GM19324 (cell line): ENCODE data around the gene MED13L.

Source experiments
- ATAC-seq: cut with Tn5 transposase; IDR thresholded peaks from one replicate; pipeline ENCODE4 v1.9.1; 2021; ENCODE audit warnings: mild to moderate bottlenecking, moderate library complexity; ENCODE audit not compliant: unreplicated experiment, low FRiP score

Gene MED13L

DNA sequence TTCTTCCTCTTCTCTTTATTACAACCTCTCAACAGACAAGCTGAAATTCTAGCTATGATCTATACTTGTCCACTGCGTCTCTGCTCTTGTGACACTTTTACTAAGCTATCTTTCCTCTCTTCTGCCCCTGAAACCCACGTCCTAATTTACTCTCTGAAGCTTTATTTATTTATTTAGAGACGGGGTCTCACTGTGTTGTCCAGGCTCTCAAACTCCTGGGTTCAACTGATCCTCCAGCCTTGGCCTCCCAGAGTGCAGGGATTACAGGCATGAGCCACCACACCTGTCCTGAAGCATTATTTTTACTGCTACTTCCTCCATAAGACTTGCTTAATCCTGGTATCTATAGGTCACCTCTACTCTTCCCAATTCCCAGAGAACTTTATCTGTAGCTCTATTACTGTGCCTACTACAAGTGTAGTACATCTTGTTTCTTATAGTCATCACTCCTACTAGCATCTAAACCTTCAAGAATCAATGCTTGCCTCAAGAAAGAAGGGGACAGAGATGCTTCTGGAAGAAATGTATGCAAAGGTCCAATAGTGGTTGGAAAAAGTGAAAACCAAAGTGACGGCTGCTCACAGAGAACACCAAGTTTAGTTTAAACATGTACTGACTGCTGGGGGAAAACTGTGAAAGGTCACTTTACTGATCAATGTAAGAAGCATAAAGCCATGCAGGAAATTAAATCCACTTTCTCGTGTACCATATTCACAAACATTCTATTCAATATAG is 61.3 kb downstream of the MED13L start:
- ATAC-seq, result no peak

DNA sequence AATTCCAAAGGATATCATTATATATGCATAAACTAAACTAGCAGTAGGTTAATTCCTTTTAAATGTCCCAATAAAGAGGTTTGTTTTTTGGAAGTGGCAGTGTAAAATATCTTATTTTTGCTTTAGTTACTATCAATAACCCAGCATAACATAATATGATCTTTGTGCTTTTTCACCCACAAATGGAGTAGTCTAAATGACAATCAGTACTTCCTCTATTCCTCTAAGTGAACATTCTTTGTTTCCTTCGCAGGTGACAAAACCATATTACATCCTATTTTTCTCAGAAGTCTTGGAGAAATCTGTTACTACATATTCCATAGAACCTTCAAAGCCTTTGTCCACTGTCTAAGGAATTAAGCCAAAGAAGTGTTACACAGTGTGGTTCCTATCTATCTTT is 62.5 kb downstream of the MED13L start:
- no peak for ATAC-seq

DNA sequence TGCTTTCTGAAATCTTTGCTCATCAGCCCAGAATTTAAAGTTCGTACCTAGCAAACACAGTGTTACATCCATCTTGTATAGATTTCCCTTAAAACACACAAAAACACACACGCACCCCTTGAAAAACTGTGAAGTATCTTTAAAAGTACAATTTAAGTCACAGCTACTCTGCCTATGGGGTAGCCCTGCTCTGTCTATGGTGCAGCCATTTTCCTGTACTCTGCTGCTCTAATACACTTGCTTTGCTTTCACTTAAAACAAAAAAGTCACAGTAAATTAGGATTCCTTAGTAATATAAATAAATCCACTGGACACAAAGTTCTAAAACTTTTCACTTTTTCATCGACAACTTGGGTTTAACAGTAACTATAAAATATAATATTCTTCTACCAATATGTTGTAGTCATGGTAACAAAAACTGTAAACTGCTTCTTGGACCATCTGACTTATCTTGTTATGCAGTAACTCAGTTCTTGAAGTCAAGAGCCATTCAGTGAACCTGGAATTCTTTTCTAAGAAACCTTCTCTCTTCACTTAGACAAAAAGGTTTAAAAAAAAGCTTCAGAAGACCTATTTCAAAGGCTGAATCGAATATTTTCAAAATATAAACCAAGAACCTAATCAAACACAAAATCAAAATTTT is 63.5 kb downstream of the MED13L start:
- no peak for ATAC-seq

DNA sequence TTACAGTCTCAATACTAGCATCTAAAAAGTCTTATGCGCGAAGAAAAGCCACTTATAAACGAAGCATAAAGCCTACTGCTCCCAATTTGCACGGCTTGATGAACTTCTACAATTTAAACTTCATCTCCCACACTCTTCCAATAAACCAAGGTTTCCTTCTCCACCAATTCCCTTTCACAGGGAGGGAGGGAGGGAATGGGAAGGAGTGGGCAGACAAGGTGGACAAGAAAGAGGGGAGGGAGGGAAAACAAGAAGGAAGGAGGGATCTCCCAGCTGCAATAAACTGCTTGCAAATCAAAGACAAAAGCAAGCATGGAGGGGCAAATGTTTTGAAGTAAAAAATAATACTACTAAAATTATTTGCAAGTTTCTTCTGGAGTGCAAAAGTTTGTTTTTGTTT is 64.5 kb downstream of the MED13L start:
- no peak for ATAC-seq

DNA sequence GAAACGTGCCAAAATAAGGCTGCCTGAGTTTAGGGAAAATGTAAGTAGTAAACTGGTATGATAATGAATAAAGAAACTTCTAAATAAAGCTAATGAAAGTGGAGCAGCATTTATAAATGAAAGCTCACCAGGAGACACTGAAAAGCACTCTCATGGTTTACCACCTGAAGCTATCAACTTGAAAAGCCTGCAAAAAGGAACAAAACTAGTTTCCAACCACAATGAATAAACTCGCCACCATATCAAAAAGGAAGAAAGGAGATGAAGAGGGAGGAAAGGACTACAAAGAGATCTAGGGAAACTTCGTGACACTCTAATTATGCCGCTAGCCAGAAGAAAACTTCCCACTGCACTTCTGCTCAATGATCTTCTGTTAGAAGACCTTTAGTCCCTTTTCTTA is 66.7 kb downstream of the MED13L start:
- no peak for ATAC-seq

DNA sequence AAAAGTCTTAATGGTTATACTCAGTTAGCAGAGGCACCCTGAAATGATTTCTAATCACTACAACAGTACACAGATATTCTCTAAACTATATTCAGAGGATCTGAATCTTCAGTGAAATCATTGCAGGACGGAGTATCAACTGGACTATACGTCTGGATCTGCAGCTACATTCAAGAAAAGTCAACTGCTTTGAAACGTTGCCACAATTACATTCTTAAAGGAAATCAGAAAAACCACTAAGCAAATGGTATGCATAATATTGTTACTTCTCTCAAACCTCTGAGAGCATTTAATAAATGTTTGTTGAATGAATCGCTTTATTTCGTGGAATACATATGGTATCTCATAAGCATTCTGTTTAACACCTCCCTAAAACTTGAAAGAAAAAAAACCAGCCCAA is 67.4 kb downstream of the MED13L start:
- no peak for ATAC-seq

DNA sequence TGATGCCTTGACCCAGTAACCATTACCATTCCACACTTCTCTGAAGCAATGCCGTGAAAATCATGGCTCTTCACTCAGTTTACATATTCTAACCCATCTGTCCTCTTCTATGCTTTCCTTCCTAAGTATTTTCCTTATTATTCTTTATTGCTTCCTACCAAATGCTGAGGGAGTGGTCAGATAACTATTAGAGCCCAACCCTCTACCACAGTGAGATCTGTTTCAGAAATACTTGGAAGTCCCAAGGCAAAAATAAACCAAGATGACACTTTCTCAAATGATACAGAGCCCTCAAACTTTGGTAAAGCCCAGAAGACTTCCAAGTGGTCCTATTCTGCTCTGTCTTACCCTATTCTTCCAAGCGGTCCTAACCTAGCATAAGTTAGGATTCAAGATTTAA is 68.0 kb downstream of the MED13L start:
- ATAC-seq, result no peak

DNA sequence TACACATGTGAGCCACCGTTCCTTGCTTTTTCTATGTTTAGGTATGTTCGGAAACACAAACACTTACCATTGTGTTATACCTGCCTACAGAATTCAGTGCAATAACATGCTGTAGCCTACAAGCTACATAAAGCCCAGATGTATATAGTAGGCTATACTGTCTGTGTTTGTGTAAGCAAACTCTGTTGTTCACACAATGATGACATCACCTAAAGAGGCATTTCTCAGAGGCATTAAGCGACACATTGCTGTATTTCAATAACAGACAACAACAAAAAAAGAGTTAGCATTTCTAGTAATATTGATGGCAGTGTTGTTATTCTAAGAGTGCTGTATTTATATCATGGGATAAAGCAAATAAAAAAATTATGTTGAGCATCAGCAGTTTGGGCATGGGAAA is 70.2 kb downstream of the MED13L start:
- ATAC-seq, result no peak

DNA sequence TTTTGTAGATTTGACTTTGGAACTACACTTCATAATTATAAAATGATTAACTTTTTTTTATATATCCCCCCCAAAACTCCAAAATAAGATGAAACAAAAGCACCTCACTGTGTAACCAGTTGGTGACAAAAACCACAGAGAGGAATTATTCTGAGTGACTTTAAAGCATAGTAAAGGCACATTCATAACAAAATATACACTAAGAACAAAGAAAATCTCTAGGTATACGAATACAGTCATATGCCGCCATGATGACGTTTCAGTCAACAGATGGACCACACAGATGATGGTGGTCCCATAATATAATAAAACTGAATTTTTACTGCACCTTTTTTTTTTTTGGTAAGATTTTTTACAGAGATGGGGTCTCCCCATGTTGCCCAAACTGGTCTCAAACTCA is 70.7 kb downstream of the MED13L start:
- ATAC-seq, result no peak

DNA sequence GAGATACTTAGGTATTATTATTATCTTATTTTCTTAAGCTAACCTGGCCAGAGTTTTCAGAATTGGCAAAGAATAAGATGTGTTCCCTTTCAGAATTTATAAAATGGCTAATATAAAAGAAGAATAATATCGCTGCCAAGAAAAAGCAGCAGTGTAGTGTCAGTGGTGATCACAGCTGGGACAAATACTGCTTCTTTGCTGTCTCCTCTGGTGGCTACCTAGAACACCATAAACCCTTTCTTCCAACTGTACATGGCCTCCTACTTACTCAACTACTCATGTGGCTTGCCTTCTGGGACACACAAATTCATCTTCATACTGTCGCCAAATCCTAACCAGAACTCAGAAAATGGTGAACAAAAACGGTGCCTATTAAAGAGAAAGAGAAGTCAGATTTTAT is 72.7 kb downstream of the MED13L start:
- ATAC-seq, result no peak

DNA sequence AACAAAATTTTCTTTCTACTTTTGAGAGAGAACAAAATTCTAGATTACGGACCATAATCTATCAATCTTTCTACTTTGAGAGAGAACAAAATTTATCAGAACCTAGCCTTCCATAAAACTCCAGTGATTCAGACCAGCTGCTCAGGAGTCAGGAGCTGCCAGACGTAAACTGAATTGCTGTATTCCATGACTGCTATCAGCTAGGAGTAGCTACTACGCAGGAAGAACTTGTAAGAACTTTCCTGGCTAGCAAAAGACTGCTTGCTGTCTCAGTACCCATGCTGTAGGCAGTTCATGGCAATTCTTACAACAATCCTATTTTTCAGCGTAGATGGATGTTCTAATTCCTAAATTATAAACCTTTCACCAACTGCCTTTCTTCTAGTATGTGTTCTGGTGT is 73.3 kb downstream of the MED13L start:
- no peak for ATAC-seq

DNA sequence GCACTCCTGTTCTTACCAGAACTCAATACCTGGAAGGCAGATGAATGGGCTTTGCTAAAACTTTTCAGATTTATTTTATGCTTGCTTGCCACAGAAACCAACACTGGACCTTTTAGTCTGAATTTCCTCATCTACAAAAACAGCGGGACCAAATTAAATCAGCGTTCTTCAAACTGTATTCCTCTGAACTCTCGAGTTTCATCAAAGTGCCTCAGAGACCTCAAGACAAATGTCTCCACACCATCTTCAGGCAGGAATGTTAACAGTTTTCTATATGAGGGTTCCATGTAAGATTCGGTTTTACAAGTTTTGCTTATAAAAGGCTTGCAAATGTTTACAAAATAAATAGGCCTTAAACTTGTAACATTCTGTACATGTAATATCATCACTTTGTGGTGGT is 74.6 kb downstream of the MED13L start:
- ATAC-seq, result no peak

DNA sequence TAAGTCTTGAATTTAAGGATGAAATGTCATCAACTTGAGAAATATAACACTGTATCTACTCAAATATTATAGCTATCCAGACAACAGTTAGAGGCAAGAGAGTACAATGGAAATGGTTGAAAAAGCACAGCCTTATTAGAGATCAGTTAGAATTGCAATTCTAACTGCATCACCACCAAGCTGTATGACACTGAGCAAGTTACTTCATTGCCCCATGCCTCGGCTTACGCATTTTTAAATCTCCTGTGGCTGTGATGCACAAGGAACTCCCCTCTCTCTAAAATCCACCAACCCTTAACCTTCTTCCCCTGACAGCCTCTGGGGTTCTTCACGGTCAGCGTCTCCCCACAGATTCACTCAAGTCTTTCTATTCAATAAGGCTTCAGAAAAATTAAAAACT is 75.1 kb downstream of the MED13L start:
- ATAC-seq, result no peak

DNA sequence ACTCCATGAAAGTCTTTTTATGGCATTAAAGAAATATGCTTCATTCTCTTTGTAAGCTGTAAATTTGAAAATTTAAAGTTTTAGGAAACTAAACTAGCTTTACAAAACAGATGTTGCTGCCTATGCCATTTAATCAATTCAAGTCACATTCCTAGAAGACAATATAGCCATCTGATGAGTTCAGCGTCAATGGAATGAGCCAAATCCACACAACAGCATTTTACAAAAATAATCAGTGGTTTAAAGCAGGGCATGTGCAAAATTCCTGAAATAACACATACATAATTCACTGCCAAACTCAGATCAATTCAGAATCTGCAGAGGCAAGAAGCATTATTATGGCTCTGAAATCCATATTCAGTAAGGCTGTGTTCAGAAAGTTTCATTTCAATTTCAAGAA is 75.6 kb downstream of the MED13L start:
- ATAC-seq, result no peak

DNA sequence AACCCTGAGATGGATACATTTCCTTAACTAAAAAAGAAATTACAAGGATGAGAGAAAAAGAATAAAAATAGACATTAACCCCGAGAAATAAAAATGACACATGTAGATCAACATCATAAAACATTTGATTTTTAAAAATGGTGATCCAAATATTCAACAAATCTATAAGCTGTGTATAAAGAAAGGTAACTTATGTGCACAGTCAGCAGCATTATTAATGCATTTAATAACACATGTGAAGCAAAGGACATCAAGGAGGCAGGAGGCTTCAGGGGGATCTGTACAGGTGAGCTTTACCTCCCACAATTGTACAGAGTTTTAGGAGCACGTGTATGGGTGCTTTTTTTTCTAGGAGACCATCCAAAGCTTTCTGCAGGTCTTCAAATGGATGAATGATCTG is 76.1 kb downstream of the MED13L start:
- ATAC-seq, result no peak

DNA sequence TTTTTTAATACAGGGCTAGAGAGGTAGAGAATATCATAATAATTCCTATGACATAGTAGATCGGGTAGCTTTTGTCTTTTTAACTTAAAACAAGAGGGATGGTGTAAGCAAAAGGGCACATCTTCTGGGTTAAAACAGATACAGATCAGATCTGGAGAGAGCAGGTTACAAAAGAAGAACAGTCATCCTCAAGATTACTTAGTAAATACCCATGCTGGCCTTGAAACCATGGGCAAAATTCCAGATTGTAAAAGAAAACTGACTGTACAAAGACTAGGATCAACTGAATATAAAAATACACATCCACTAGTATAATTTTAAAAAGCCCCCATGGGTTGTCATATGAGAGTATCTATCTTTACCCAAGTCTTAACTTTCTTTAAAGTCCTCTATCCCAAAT is 76.7 kb downstream of the MED13L start:
- ATAC-seq, result no peak

DNA sequence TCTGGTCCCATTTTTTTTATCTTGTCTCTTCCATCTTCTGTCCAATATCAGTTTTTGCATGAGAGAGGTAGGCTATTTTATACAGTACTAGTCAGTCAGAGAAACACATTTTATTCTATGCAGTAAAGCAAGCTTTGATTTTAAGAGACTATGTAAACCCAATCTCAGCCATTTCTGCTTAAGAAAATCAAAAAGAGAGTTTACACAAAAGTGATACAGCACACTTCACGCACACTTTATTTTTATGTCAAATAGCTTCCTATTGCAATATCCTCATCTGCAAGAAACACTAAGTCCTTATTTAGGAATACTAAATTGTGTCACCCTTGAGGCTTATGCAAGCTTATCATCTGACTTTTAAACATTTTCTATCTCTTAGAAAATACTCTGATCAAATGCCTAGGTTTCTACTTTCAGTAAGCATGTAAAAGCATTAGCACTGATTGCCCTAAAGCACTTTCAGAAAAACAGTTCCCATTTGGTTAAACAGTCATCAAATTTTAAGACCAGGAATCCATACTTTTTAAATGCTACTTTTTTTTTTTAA is 78.3 kb downstream of the MED13L start:
- no peak for ATAC-seq

DNA sequence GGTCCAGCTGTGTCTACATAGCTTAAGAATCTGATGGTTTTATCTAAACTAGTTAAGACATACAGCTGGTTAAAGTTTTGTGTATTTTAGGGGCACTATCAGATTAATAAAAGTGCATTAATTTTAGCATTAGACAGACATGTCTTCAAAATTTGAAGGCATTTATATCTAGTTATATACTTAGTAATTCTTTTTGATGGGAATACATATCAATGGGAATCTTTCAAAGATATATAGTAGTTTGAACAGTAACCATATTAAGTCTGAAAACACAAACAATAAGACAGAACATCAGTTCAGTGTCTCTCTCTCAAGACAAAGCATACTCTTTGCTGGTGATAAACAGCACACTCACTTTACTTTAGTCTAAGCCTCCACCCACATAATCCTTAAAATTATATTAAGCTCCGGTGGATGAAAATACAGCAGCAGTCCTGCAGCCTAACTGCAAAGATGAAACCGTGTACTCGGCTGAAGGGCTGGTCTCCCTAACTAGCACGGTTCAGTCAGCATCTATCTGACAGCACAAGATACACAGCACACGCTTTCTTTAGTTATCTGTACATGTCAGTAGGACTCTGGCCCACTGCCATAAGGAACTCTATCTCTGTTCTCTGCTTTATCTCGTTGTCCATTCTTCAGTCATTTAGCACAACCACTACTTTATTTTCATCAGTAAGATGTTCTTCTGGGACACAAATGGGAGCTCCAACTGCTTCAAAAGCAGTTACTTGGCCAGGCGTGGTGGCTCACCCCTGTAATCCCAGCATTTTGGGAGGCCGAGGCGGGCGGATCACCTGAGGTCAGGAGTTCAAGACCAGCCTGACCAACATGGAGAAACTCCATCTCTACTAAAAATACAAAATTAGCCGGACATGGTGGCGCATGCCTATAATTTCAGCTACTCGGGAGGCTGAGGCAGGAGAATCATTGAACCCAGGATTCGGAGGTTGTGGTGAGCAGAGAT is 80.5 kb downstream of the MED13L start:
- no peak for ATAC-seq

DNA sequence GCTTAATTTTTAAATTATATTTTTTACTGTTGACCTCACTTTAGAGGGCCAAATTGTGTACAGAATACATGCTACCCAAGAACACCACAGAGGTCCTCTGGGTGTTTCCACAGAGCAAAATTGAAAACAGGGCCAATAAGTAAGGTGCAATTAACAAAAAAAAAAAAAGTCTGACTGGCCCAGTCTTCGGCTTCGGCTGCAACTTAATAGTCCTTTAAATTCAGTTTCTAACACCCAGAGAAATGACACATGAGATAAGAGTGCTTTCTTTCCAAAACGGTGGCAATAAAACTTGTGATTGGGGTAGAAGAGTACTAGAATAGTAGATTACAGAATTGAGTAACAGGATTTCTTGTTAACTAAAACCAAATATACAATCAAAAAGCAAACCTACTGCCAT is 81.3 kb downstream of the MED13L start:
- no peak for ATAC-seq

DNA sequence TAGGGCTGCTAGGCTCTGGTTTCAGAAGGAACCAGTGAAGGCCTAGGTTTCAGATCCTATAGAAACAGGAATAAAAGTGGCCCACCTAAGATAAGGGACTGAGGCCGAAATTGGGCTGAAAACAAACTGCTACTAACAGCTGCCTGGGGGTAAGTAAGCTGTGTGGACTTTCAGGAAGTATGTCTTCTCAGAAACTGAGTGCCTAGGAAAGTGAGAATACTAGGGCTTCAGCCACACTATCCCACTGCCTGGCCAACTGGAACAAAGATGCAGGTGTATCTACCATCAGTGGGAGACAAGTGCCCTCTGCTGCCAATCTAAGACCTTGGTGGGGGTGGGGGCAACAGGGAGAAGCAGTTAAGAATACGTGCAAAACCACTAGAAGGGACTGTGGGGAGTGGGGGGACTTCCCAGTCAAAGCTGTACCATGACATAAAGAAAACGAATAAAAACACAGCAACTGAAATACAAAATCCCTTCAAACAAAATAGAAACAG is 82.5 kb downstream of the MED13L start:
- ATAC-seq, result peak; percentile 82

DNA sequence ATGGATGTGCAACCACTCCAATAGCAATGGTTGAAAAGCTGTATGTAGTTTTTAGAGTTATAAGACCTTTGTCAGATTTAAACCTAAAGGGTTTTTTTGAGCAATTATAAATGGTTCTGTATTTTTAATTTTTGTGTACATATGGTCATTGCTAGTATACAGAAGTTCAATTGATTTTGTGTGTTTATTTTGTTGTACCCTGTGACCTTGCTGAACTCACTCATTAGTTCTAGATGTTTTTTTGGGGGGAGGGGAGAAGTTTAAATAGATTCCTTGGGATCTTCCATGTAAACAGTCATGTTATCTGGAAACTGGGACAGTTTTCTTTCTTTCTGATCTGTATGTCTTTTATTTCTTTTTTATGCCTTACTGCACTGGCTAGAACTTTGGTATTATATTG is 87.8 kb downstream of the MED13L start:
- ATAC-seq, result no peak
